Stomach (tissue), 9 donors: ENCODE results near the gene WEE1. TPM values are rescaled to one million over a fixed set of nuclear protein-coding genes. Genes with fewer than 3 reads are reported as not detected.

Experiments used
- DNase-seq, 2 donors: peaks; one replicate each; pipeline versions ENCODE4 v3.0.0 to v3.0.0-alpha.2; 2013 to 2019
- H3K27ac ChIP-seq, 5 donors: fragments of 200-600 bp in 4 of 5; sonication (generic) in 4 of 5; one replicate each; pipeline ENCODE4 v1.5.1; 2013 to 2019; ENCODE audit warnings: mild to moderate bottlenecking in 1 of 5, moderate library complexity in 1 of 5
- H3K27me3 ChIP-seq, 3 donors: fragments of 200-600 bp; sonication (generic); one replicate each; pipeline ENCODE4 v1.5.1; 2017 to 2019; ENCODE audit warnings: mixed run types in 1 of 3
- H3K36me3 ChIP-seq, 4 donors: fragments of 200-600 bp; sonication (generic); 1 replicate in 3 of 4; 2 replicates in 1 of 4; pipeline ENCODE4 v1.5.1; 2016 to 2019
- H3K4me1 ChIP-seq, 4 donors: fragments of 200-600 bp; sonication (generic); one replicate each; pipeline ENCODE4 v1.5.1; 2016 to 2019
- H3K4me3 ChIP-seq, 4 donors: fragments of 200-600 bp; sonication (generic) in 3 of 4; one replicate each; pipeline ENCODE4 v1.5.1; 2016 to 2019; ENCODE audit warnings: mild to moderate bottlenecking in 1 of 4
- H3K9me3 ChIP-seq, 4 donors: fragments of 200-600 bp; sonication (generic); one replicate each; pipeline ENCODE4 v1.5.1; 2016 to 2019
- EP300 ChIP-seq: sonication (generic); formaldehyde crosslinking; IDR thresholded peaks from one replicate; pipeline ENCODE4 v1.6.1; 2017; ENCODE audit warnings: antibody characterized with exemption
- POLR2A ChIP-seq, 4 donors: fragments of 450-650 bp; IDR thresholded peaks; one replicate each; pipeline ENCODE4 v1.6.1; 2016; ENCODE audit warnings: antibody characterized with exemption in 4 of 4, control low read depth in 2 of 4, mild to moderate bottlenecking in 1 of 4, moderate library complexity in 1 of 4
- POLR2AphosphoS5 ChIP-seq, 3 donors: sonication (generic); formaldehyde crosslinking; IDR thresholded peaks; one replicate each; pipeline ENCODE4 v1.6.1; 2016; ENCODE audit warnings: antibody characterized with exemption in 3 of 3
- WGBS, 5 donors: extraction: QIAGEN DNeasy Blood & Tissue Kit in 3 of 5; methylation state at CpG; one replicate each; pipeline versions ENCODE4 v1.1.5 to v1.1.7; 2013 to 2018; 5-methylcytosine and 5-hydroxymethylcytosine counted together
- intact Hi-C: fragments of 100-400 bp; cut with DNase I; formaldehyde crosslinking; loops from one replicate; pipeline ENCODE4 v1.15.1; 2023; ENCODE audit warnings: low total_unique reads
- polyA plus RNA-seq, 3 donors: library from polyadenylated mRNA; stranded (reverse); fragments of 200-250 nt; gene quantifications; one replicate each; pipeline ENCODE4 v1.2.3, GENCODE V29; 2013
- total RNA-seq, 5 donors: library from RNA; depleted of rRNA; stranded (reverse); fragments of >200 nt; gene quantifications; one replicate each; pipeline versions ENCODE4 v1.1.0 to v1.2.3, GENCODE V29; 2014 to 2016
- TF ChIP-seq, protein P1 (sequence below), 7 experiments: fragments of 450-650 bp in 4 of 7; fragments of 200-600 bp in 3 of 7; sonication (generic) in 3 of 7; IDR thresholded peaks; one replicate each; pipeline ENCODE4 v1.5.1; 2016 to 2019; ENCODE audit warnings: antibody characterized with exemption in 7 of 7, control low read depth in 2 of 7, mild to moderate bottlenecking in 1 of 7
- donor health status: healthy with polysubstance abuse.
- donor health status: Bipolar disorder and iron deficiency.
- donor health status: healthy.

WEE1 gene
- total and polyA plus RNA-seq, 8 donors: 5.0 to 79.1 (median 27.4) TPM

DNA sequence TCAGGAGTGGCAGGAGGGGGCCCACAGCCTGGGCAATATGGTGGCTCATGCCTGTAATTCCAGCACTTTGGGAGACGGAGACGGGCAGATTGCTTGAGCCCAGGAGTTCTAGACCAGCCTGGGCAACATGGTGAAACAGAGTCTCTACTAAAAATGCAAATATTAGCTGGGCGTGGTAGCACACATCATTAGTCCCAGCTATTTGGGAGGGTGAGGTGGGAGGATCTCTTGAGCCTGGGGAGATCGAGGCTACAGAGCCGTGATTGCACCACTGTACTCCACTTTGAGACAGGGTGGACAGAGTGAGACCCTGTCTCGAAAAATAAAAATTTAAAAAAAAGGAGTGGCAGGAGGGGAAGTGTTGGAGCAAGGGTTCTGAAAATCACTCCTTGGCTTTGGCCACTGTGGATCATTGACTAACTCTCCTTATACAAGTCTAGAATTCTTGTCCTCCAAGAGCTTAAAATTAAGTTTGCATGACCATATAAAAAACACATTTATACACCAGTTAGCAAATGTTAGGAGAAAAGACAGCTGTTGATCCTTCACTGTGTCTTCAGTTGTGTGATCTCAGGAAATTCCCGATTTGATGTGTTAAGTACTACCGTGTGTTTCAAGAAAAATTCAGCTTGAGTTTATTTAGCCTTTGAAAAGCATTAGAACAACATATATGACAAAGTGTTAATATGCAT lies 2.3 kb upstream of the WEE1 start:
- H3K4me1 ChIP-seq: peaks cover 29 to 74% (median 51%) of the 10 kb centered on the region in 4 donors
- H3K27me3 ChIP-seq: no peaks in the 10 kb centered on the region
- peak overlapping the region; percentile 3 to 99 (median 91) for H3K27ac ChIP-seq
- intact Hi-C loops: no loop called here
- DNase-seq: peak in 1 of 2 donors; percentile 27
- no peak overlapping the region for H3K4me3 ChIP-seq
- TF ChIP-seq POLR2AphosphoS5 (IDR thresholded peaks at IDR 0.05): peak in 1 of 3 donors; percentile 15
- TF ChIP-seq, protein P1, sequence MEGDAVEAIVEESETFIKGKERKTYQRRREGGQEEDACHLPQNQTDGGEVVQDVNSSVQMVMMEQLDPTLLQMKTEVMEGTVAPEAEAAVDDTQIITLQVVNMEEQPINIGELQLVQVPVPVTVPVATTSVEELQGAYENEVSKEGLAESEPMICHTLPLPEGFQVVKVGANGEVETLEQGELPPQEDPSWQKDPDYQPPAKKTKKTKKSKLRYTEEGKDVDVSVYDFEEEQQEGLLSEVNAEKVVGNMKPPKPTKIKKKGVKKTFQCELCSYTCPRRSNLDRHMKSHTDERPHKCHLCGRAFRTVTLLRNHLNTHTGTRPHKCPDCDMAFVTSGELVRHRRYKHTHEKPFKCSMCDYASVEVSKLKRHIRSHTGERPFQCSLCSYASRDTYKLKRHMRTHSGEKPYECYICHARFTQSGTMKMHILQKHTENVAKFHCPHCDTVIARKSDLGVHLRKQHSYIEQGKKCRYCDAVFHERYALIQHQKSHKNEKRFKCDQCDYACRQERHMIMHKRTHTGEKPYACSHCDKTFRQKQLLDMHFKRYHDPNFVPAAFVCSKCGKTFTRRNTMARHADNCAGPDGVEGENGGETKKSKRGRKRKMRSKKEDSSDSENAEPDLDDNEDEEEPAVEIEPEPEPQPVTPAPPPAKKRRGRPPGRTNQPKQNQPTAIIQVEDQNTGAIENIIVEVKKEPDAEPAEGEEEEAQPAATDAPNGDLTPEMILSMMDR (IDR thresholded peaks at IDR 0.05): no peak
- no peaks in the 10 kb centered on the region for H3K9me3 ChIP-seq
- H3K36me3 ChIP-seq: no peaks in the 10 kb centered on the region
- WGBS, 5 donors: 70 to 77% (median 71%) methylated on average over 8 of the region's 8 CpGs

DNA sequence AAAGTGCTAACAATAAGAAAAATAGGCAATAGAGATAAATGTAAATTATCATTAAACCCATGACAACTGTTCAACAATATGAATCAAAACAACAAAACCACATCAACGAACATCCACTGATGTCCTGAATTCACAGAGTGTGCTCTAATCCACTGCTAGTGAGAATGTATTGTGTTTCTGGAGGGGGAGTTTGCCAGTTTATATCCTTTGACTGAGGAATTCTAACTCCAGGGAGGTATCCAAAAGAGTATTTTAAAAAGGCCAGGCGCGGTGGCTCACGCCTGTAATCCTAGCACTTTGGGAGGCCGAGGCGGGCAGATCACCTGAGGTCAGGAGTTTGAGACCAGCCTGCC lies 1.7 kb upstream of the WEE1 start:
- no peak overlapping the region for H3K4me3 ChIP-seq
- peaks cover 24 to 74% (median 49%) of the 10 kb centered on the region in 4 donors for H3K4me1 ChIP-seq
- peak overlapping the region; percentile 95 to 99 (median 98) for H3K27ac ChIP-seq
- no peaks in the 10 kb centered on the region for H3K9me3 ChIP-seq
- TF ChIP-seq POLR2AphosphoS5 (IDR thresholded peaks at IDR 0.05) (no peak), EP300 (no peak), POLR2A (IDR thresholded peaks at IDR 0.05) (no peak)
- TF ChIP-seq, protein P1 (IDR thresholded peaks at IDR 0.05): no peak
- no peak for DNase-seq
- WGBS, 5 donors: 85 to 93% (median 87%) methylated on average over 6 of the region's 6 CpGs
- no peaks in the 10 kb centered on the region for H3K36me3 ChIP-seq
- intact Hi-C loops: no loop called here
- H3K27me3 ChIP-seq: no peaks in the 10 kb centered on the region

DNA sequence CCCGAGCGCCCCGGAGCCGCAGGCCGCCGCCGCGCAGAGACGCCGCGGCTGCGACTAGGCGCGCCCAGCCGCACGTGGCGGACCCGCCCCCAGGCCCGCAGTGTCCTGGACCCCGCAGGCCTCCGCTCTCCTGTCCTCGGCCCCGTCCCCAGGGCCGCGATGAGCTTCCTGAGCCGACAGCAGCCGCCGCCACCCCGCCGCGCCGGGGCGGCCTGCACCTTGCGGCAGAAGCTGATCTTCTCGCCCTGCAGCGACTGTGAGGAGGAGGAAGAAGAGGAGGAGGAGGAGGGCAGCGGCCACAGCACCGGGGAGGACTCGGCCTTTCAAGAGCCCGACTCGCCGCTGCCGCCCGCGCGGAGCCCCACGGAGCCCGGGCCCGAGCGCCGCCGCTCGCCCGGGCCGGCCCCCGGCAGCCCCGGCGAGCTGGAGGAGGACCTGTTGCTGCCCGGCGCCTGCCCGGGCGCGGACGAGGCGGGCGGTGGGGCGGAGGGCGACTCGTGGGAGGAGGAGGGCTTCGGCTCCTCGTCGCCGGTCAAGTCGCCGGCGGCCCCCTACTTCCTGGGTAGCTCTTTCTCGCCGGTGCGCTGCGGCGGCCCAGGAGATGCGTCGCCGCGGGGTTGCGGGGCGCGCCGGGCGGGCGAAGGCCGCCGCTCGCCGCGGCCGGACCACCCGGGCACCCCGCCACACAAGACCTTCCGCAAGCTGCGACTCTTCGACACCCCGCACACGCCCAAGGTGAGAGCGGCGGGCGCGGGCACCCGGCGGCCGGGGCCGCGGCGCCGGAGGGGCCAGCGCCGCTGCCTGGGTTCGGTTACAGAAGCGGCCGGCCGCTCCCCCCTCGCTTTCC lies 528 bp downstream of the WEE1 start:
- DNase-seq: peak; percentile 31 to 69
- peaks cover 11 to 73% (median 39%) of the 10 kb centered on the region in 4 donors for H3K4me1 ChIP-seq
- WGBS, 5 donors: 0 to 1% (median 0%) methylated on average over 39 to 122 of the region's 122 CpGs; no CpG with 5 or more reads in 1 of the 5 donors
- peaks cover 0 to 18% (median 9%) of the 10 kb centered on the region in 4 donors for H3K36me3 ChIP-seq
- peak overlapping the region; percentile 73 to 99 (median 96) for H3K27ac ChIP-seq
- H3K27me3 ChIP-seq: no peaks in the 10 kb centered on the region
- TF ChIP-seq POLR2AphosphoS5 (IDR thresholded peaks at IDR 0.05) (no peak), POLR2A (IDR thresholded peaks at IDR 0.05) (no peak), EP300 (no peak)
- TF ChIP-seq, protein P1 (IDR thresholded peaks at IDR 0.05): no peak
- H3K9me3 ChIP-seq: no peaks in the 10 kb centered on the region
- intact Hi-C loops: no loop called here
- peak overlapping the region; percentile 74 to 96 (median 83) for H3K4me3 ChIP-seq

DNA sequence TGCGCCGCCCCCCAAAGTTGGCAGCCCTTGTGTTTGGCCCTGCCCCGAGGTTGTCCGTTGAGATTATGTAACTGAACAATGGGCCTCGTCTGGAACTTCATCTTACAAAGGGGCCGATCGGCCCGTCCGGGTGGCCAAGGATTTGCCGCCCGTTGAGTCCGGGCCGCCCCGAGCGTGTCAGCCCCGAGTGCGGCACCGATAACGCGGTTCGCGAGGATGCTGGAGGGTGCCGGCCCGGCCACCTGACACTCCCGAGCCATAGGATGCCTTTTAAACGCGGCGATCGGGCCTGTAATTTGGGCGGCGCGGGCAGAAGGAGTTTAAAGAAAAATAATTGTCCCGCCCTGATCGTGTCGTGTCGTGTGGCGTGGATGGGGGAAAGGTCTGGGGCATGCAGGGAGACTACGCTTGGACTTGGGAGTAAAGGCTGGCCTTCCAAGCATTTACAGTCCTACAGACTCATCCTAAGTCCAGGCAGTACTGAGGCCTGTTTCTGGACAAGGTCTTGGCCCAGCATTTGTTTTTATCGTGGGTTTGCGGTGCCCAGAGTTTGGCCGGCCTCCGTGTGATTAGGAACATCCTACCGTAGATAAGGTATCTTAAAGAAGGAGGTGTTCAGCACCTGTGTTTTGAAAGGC lies 1.3 kb downstream of the WEE1 start:
- peak overlapping the region; percentile 73 to 99 (median 96) for H3K27ac ChIP-seq
- peaks cover 0 to 25% (median 13%) of the 10 kb centered on the region in 4 donors for H3K36me3 ChIP-seq
- H3K27me3 ChIP-seq: no peaks in the 10 kb centered on the region
- intact Hi-C loops: no loop called here
- H3K9me3 ChIP-seq: no peaks in the 10 kb centered on the region
- TF ChIP-seq POLR2AphosphoS5 (IDR thresholded peaks at IDR 0.05) (no peak), POLR2A (IDR thresholded peaks at IDR 0.05) (no peak), EP300 (no peak)
- TF ChIP-seq, protein P1 (IDR thresholded peaks at IDR 0.05): no peak
- 0% methylated on average over 24 to 43 of the region's 43 CpGs for WGBS, 5 donors
- H3K4me1 ChIP-seq: peaks cover 4 to 73% (median 36%) of the 10 kb centered on the region in 4 donors
- DNase-seq: peak; percentile 34 to 72
- peak overlapping the region; percentile 74 to 96 (median 83) for H3K4me3 ChIP-seq
